Endothelial cell of umbilical vein (primary cell): Measurements from ENCODE around the gene GABBR2. TPM values are rescaled to one million over a fixed set of nuclear protein-coding genes. Genes with fewer than 3 reads are reported as not detected.

Source experiments
- BruUV-seq: library from RNA; stranded (reverse); fragments of 400-500 nt; replicated peaks from 2 replicates; lab custom pipeline; 2021; lab: Mats Ljungman, UMichigan
- CTCF ChIA-PET: fragments of 300-600, 350-600 bp; sonication (Branson Sonifier 250); formaldehyde crosslinking; loops from one replicate; lab custom pipeline; 2021; ENCODE audit warnings: antibody characterized with exemption, inconsistent platforms; lab: Charles Lee
- POLR2A ChIA-PET: fragments of 300-600, 350-600 bp; sonication (Branson Sonifier 250); formaldehyde crosslinking; loops from one replicate; lab custom pipeline; 2021; ENCODE audit warnings: antibody characterized with exemption, inconsistent platforms; lab: Charles Lee
- DNase-seq: peaks from one replicate; pipeline ENCODE4 v3.0.0-alpha.2; 2011; ENCODE audit warnings: low read depth, low spot score
- FAIRE-seq: peaks from 2 replicates; lab custom pipeline; 2011; peaks lifted over from hg19 to GRCh38; lab: Jason Lieb, UNC
- H2AFZ ChIP-seq: 2 replicates; pipeline ENCODE4 v1.6.0; 2012; ENCODE audit warnings: low read depth, low read length, control low read depth, inconsistent platforms
- H3K27ac ChIP-seq: 2 replicates; pipeline ENCODE4 v1.5.1; 2011; ENCODE audit warnings: low read depth, mild to moderate bottlenecking, control low read depth, low read length, moderate library complexity; ENCODE audit not compliant: insufficient read depth
- H3K27me3 ChIP-seq, 2 experiments: 2 replicates each; pipeline versions ENCODE4 v1.6.0 to v1.6.1; 2011; ENCODE audit warnings: low read length in 2 of 2, mixed read lengths in 1 of 2; ENCODE audit not compliant: control insufficient read depth in 2 of 2, insufficient read depth in 2 of 2
- H3K36me3 ChIP-seq, 2 experiments: 2 replicates in 1 of 2; 3 replicates in 1 of 2; pipeline ENCODE4 v1.5.1; 2011; ENCODE audit warnings: low read length in 2 of 2, mild to moderate bottlenecking in 1 of 2, moderate library complexity in 1 of 2; ENCODE audit not compliant: control insufficient read depth in 2 of 2, insufficient read depth in 2 of 2; ENCODE audit errors: extremely low read depth in 1 of 2
- H3K4me1 ChIP-seq: 3 replicates; pipeline ENCODE4 v1.5.1; 2011; ENCODE audit warnings: mild to moderate bottlenecking, low read length; ENCODE audit not compliant: control insufficient read depth, insufficient read depth; ENCODE audit errors: extremely low read depth
- H3K4me2 ChIP-seq: 2 replicates; pipeline ENCODE4 v1.6.1; 2011; ENCODE audit warnings: low read length, control low read depth, mixed read lengths; ENCODE audit not compliant: insufficient read depth
- H3K4me3 ChIP-seq, 3 experiments: fragments of 200-600 bp in 1 of 3; sonication (generic), shearing (Covaris generic) in 1 of 3; replicated peaks in 1 of 3; 2 replicates each; pipeline ENCODE4 v1.5.1; 2011 to 2016; ENCODE audit warnings: control low read depth in 3 of 3, low read length in 3 of 3, mild to moderate bottlenecking in 2 of 3, inconsistent platforms in 1 of 3, low read depth in 1 of 3, moderate library complexity in 1 of 3; ENCODE audit not compliant: insufficient read depth in 1 of 3
- H3K79me2 ChIP-seq: 2 replicates; pipeline ENCODE4 v1.6.0; 2012; ENCODE audit warnings: low read length, inconsistent platforms; ENCODE audit not compliant: control insufficient read depth, insufficient read depth
- H3K9ac ChIP-seq: replicated peaks from 2 replicates; pipeline ENCODE3; 2011; ENCODE audit warnings: low read length, control low read depth; ENCODE audit not compliant: insufficient read depth; ENCODE audit errors: extremely low read depth
- H3K9me1 ChIP-seq: replicated peaks from 3 replicates; pipeline ENCODE4 v1.6.0; 2011; ENCODE audit warnings: mild to moderate bottlenecking, low read length; ENCODE audit not compliant: control insufficient read depth, insufficient read depth; ENCODE audit errors: extremely low read depth
- H3K9me3 ChIP-seq: replicated peaks from 2 replicates; pipeline ENCODE4 v1.5.1; 2012; ENCODE audit warnings: low read length, inconsistent platforms; ENCODE audit not compliant: control insufficient read depth, insufficient read depth
- H4K20me1 ChIP-seq: replicated peaks from 2 replicates; pipeline ENCODE3; 2011; ENCODE audit warnings: mild to moderate bottlenecking, low read length; ENCODE audit not compliant: control insufficient read depth, insufficient read depth; ENCODE audit errors: extremely low read depth
- FOS ChIP-seq: IDR thresholded peaks from 2 replicates; pipeline ENCODE4 v1.6.1; 2011; ENCODE audit warnings: mild to moderate bottlenecking, low read length, moderate library complexity, borderline replicate concordance; ENCODE audit not compliant: insufficient read depth
- GATA2 ChIP-seq: IDR thresholded peaks from 2 replicates; pipeline ENCODE4 v1.7.0; 2011; ENCODE audit warnings: low read depth, mild to moderate bottlenecking, moderate library complexity, mixed read lengths, low read length; ENCODE audit not compliant: insufficient read length, insufficient read depth
- JUN ChIP-seq: IDR thresholded peaks from 2 replicates; pipeline ENCODE4 v1.6.1; 2011; ENCODE audit warnings: borderline replicate concordance, low read depth; ENCODE audit not compliant: insufficient read length, insufficient read depth
- MYC ChIP-seq: IDR thresholded peaks from one replicate; pipeline ENCODE4 v1.6.1; 2011; ENCODE audit warnings: mild to moderate bottlenecking, low read depth, low read length
- dilution Hi-C: fragments of 300-500 bp; cut with MboI; formaldehyde crosslinking; loops from one replicate; pipeline ENCODE4 v1.15.0; 2019; ENCODE audit warnings: low sequenced_read_pairs; ENCODE audit not compliant: extremely low pct_ligation_motif_present
- intact Hi-C: fragments of 100-400 bp; cut with micrococcal nuclease; formaldehyde crosslinking; loops from one replicate; pipeline ENCODE4 v1.10.0; 2022
- polyA plus RNA-seq, 4 experiments: library from polyadenylated mRNA; depleted of rRNA in 3 of 4; stranded (reverse) in 3 of 4; unstranded in 1 of 4; fragments of >200 nt; gene quantifications; 2 replicates each; pipeline versions ENCODE4 v1.2.1 to v1.2.3, GENCODE V29; 2011 to 2012; ENCODE audit warnings: missing spikeins in 1 of 4
- total RNA-seq: library from RNA; stranded (reverse); gene quantifications from 2 replicates; pipeline ENCODE4 v1.2.3, GENCODE V29; 2021

GABBR2 gene
- total and polyA plus RNA-seq, 2 donors (not counting 3 experiments of a cell fraction or from before 2014, with no cell fraction given), result 1.1 to 9.2 TPM

GRCh38 chr9:98708103-98708932 is 417 bp downstream of the GABBR2 start:
- no peak for FAIRE-seq
- H3K79me2 ChIP-seq, result peaks cover 17% of the 10 kb centered on the region
- no peaks in the 10 kb centered on the region for H3K9me3 ChIP-seq
- H3K27ac ChIP-seq, result no peak overlapping the region
- no peaks in the 10 kb centered on the region for H4K20me1 ChIP-seq
- H3K36me3 ChIP-seq, result no peaks in the 10 kb centered on the region
- peak; percentile 14 for DNase-seq
- peaks cover 5 to 12% of the 10 kb centered on the region in 2 experiments for H3K27me3 ChIP-seq
- no peak overlapping the region for H3K9ac ChIP-seq
- peak overlapping the region; percentile 69 for H2AFZ ChIP-seq
- BruUV-seq, result no TSS peak
- H3K4me3 ChIP-seq, result peak overlapping the region; percentile 36 to 82 (median 48)
- dilution Hi-C loops (no loop called here), intact Hi-C loops (loop anchor here (5.0 kb wide), 1 partner anchor 96 kb away; no protein-coding TSS in a partner anchor)
- POLR2A ChIA-PET, result no interaction called here
- no peaks in the 10 kb centered on the region for H3K9me1 ChIP-seq
- CTCF ChIA-PET, result interaction anchor here (0.7 to 1.5 kb wide), 8 partner anchors 39 to 204 kb away, joined by 3 to 7 read pairs (median 4); no protein-coding TSS in a partner anchor
- peaks cover 12% of the 10 kb centered on the region for H3K4me1 ChIP-seq
- TF ChIP-seq JUN, result no peak
- no peak for TF ChIP-seq MYC
- TF ChIP-seq GATA2, result no peak
- TF ChIP-seq FOS, result no peak
- peak overlapping the region; percentile 42 for H3K4me2 ChIP-seq
